Thyroid gland (tissue), 4 donors: ENCODE data around the gene TNRC6B. TPM values are rescaled to one million over a fixed set of nuclear protein-coding genes. Genes with fewer than 3 reads are reported as not detected.
"Not testable (repeated sequence)": the region's sequence is repeated elsewhere in the genome, so short reads cannot be mapped to it uniquely, and the experiment has no call there.

ENCODE experiments used
- DNase-seq, 2 donors: peaks; one replicate each; pipeline ENCODE4 v3.0.0-alpha.2; 2019
- H3K27ac ChIP-seq, 3 donors: fragments of 200-600 bp; sonication (generic); 1 replicate in 2 of 3; 2 replicates in 1 of 3; pipeline ENCODE4 v1.5.1; 2016 to 2019; ENCODE audit warnings: mild to moderate bottlenecking in 1 of 3, moderate library complexity in 1 of 3
- H3K27me3 ChIP-seq: fragments of 200-600 bp; sonication (generic); one replicate; pipeline ENCODE4 v1.5.1; 2019
- H3K36me3 ChIP-seq, 2 donors: fragments of 200-600 bp; sonication (generic); one replicate each; pipeline ENCODE4 v1.5.1; 2016 to 2019
- H3K4me1 ChIP-seq, 2 donors: fragments of 200-600 bp; sonication (generic); one replicate each; pipeline ENCODE4 v1.5.1; 2017 to 2019
- H3K4me3 ChIP-seq, 3 donors: fragments of 200-600 bp; sonication (generic); replicated peaks in 1 of 3; 1 replicate in 2 of 3; 2 replicates in 1 of 3; pipeline ENCODE4 v1.5.1; 2016; ENCODE audit warnings: mild to moderate bottlenecking in 1 of 3
- H3K9me3 ChIP-seq: fragments of 200-600 bp; sonication (generic); one replicate; pipeline ENCODE4 v1.5.1; 2017
- CTCF ChIP-seq, 6 experiments: fragments of 200-600 bp in 3 of 6; fragments of 450-650 bp in 3 of 6; sonication (generic) in 3 of 6; IDR thresholded peaks; one replicate each; pipeline ENCODE4 v1.5.1; 2016 to 2019; ENCODE audit warnings: antibody characterized with exemption in 6 of 6, mild to moderate bottlenecking in 2 of 6, inconsistent platforms in 1 of 6, moderate library complexity in 1 of 6
- POLR2A ChIP-seq, 2 donors: fragments of 450-650 bp; IDR thresholded peaks; one replicate each; pipeline ENCODE4 v1.6.1; 2017; ENCODE audit warnings: antibody characterized with exemption in 2 of 2, mild to moderate bottlenecking in 2 of 2, moderate library complexity in 1 of 2
- WGBS, 2 donors: methylation state at CpG; one replicate each; pipeline ENCODE4 v1.1.5; 2017; 5-methylcytosine and 5-hydroxymethylcytosine counted together
- intact Hi-C: fragments of 100-400 bp; cut with DNase I; formaldehyde crosslinking; loops from one replicate; pipeline ENCODE4 v1.15.1; 2023
- total RNA-seq, 4 donors: library from RNA; depleted of rRNA; stranded (reverse); fragments of >200 nt; gene quantifications; one replicate each; pipeline ENCODE4 v1.2.3, GENCODE V29; 2016

TNRC6B gene
- total RNA-seq, 4 donors from 2014 or later = 46.1 to 202 (median 114) TPM

GRCh38 chr22:40374567-40374966 lies 196.8 kb downstream of the TNRC6B start:
- no peaks in the 10 kb centered on the region for H3K9me3 ChIP-seq
- WGBS, 2 donors = 91 to 96% methylated on average over 8 of the region's 8 CpGs
- H3K36me3 ChIP-seq = no peaks in the 10 kb centered on the region
- no peaks in the 10 kb centered on the region for H3K27me3 ChIP-seq
- intact Hi-C loops = no loop called here
- H3K27ac ChIP-seq = no peak overlapping the region
- no peak for DNase-seq
- TF ChIP-seq POLR2A (IDR thresholded peaks at IDR 0.05) (no peak), CTCF (IDR thresholded peaks at IDR 0.05) (no peak)
- H3K4me1 ChIP-seq = peaks cover 17% of the 10 kb centered on the region in 2 donors
- no peak overlapping the region for H3K4me3 ChIP-seq

- H3K4me3 ChIP-seq = no peak overlapping the region
- H3K4me1 ChIP-seq = peaks cover 17% of the 10 kb centered on the region in 2 donors
- H3K36me3 ChIP-seq = no peaks in the 10 kb centered on the region
- no peak for TF ChIP-seq POLR2A (IDR thresholded peaks at IDR 0.05)
- no peak for TF ChIP-seq CTCF (IDR thresholded peaks at IDR 0.05)
- WGBS, 2 donors = 28 to 40% methylated on average over 5 of the region's 5 CpGs
- peak overlapping the region in 2 of 3 donors; percentile 8 to 66 for H3K27ac ChIP-seq
- no peaks in the 10 kb centered on the region for H3K27me3 ChIP-seq
- no peaks in the 10 kb centered on the region for H3K9me3 ChIP-seq
- intact Hi-C loops = no loop called here
- peak; percentile 85 to 89 for DNase-seq
These were observed 198.4 kb downstream of the TNRC6B start for GRCh38 chr22:40376149-40376548.

- Histone ChIP-seq H3K27me3 (no peaks in the 10 kb centered on the region), H3K9me3 (no peaks in the 10 kb centered on the region), H3K27ac (no peak overlapping the region), H3K36me3 (no peaks in the 10 kb centered on the region), H3K4me3 (no peak overlapping the region), H3K4me1 (peaks cover 5% of the 10 kb centered on the region in 2 donors)
- intact Hi-C loops = no loop called here
- DNase-seq = no peak
- WGBS, 2 donors = 90 to 99% methylated on average over 2 of the region's 2 CpGs
- TF ChIP-seq CTCF (IDR thresholded peaks at IDR 0.05) (no peak), POLR2A (IDR thresholded peaks at IDR 0.05) (no peak)
These were observed 200.2 kb downstream of the TNRC6B start for GRCh38 chr22:40377931-40378330.

GRCh38 chr22:40378448-40378847 lies 200.7 kb downstream of the TNRC6B start:
- DNase-seq, intact Hi-C loops, H3K4me3 ChIP-seq, H3K27ac ChIP-seq, H3K4me1 ChIP-seq, H3K27me3 ChIP-seq, H3K9me3 ChIP-seq, H3K36me3 ChIP-seq: not testable (repeated sequence)
- WGBS, 2 donors = 92 to 94% methylated on average over 11 of the region's 11 CpGs

GRCh38 chr22:40381461-40381860 lies 203.7 kb downstream of the TNRC6B start:
- H3K9me3 ChIP-seq = no peaks in the 10 kb centered on the region
- WGBS, 2 donors = 94 to 99% methylated on average over 3 of the region's 3 CpGs
- H3K4me3 ChIP-seq = no peak overlapping the region
- no peak for TF ChIP-seq CTCF (IDR thresholded peaks at IDR 0.05)
- no peak for TF ChIP-seq POLR2A (IDR thresholded peaks at IDR 0.05)
- DNase-seq = no peak
- H3K36me3 ChIP-seq = no peaks in the 10 kb centered on the region
- intact Hi-C loops = no loop called here
- H3K4me1 ChIP-seq = peaks cover 0 to 10% of the 10 kb centered on the region in 2 donors
- H3K27me3 ChIP-seq = no peaks in the 10 kb centered on the region
- no peak overlapping the region for H3K27ac ChIP-seq

GRCh38 chr22:40383905-40384304 lies 206.2 kb downstream of the TNRC6B start:
- 84 to 86% methylated on average over 3 of the region's 3 CpGs for WGBS, 2 donors
- intact Hi-C loops = no loop called here
- H3K9me3 ChIP-seq = no peaks in the 10 kb centered on the region
- no peaks in the 10 kb centered on the region for H3K27me3 ChIP-seq
- TF ChIP-seq POLR2A (IDR thresholded peaks at IDR 0.05) (no peak), CTCF (IDR thresholded peaks at IDR 0.05) (no peak)
- peaks cover 14 to 17% of the 10 kb centered on the region in 2 donors for H3K4me1 ChIP-seq
- no peak overlapping the region for H3K4me3 ChIP-seq
- H3K36me3 ChIP-seq = no peaks in the 10 kb centered on the region
- no peak overlapping the region for H3K27ac ChIP-seq
- DNase-seq = no peak
